ENCODE measurements around the gene OLFM3. TPM values are rescaled to one million over a fixed set of nuclear protein-coding genes. Genes with fewer than 3 reads are reported as not detected.

OLFM3 gene
- total and polyA plus RNA-seq, 2 experiments from 2014 or later, result 0.21 to 0.31 TPM

- no peak for ATAC-seq
- no peaks in the 10 kb centered on the region for H3K4me1 Mint-ChIP-seq
These were observed 170.3 kb downstream of the OLFM3 start for GRCh38 chr1:101826416-101826815.

More at GRCh38 chr1:101826416-101826815, 170.3 kb downstream of the OLFM3 start:
- no peaks in the 10 kb centered on the region for H3F3A ChIP-seq (replicated peaks; ENCODE audit: low read depth)
- no peak overlapping the region for H3K4me3 ChIP-seq
- DNase-seq (ENCODE audit: low spot score), result no peak
- Mint-ChIP-seq H3K27me3 (ENCODE audit: insufficient read depth, low read depth, poor library complexity) (no peaks in the 10 kb centered on the region), H3K9me3 (no peaks in the 10 kb centered on the region), H3K27ac (no peak overlapping the region), H3K36me3 (ENCODE audit: low read depth) (no peaks in the 10 kb centered on the region), H3K4me3 (no peak overlapping the region)
- H4K20me1 ChIP-seq (replicated peaks; ENCODE audit: insufficient read depth), result no peaks in the 10 kb centered on the region
- H3K9me2 ChIP-seq (ENCODE audit: insufficient read depth), result peaks cover 3% of the 10 kb centered on the region; the same call in 1 of the 2 replicates
- no peak overlapping the region for H2AFZ ChIP-seq
- H3K27ac ChIP-seq (ENCODE audit: low read depth), result no peak overlapping the region
- TF ChIP-seq CTCF (conservative IDR thresholded peaks at IDR 0.05; ENCODE audit: low read depth in 2 of 2), result no peak
- TF ChIP-seq ZNF114 (CRISPR knock-in tag; IDR thresholded peaks at IDR 0.05), result no peak
- TF ChIP-seq NANOG (IDR thresholded peaks at IDR 0.05; ENCODE audit: borderline replicate concordance), result no peak
- no peak for TF ChIP-seq CREB1 (CRISPR knock-in tag; IDR thresholded peaks at IDR 0.05; ENCODE audit: low read depth)
- no peak for TF ChIP-seq EZH2phosphoT487 (IDR thresholded peaks at IDR 0.05; ENCODE audit: unreplicated experiment)
- no peak for TF ChIP-seq STAT1 (IDR thresholded peaks at IDR 0.05; ENCODE audit: unreplicated experiment)
- TF ChIP-seq POLR2AphosphoS5 (IDR thresholded peaks at IDR 0.05; ENCODE audit: low read depth), result no peak
- no peak for TF ChIP-seq JUNB (IDR thresholded peaks at IDR 0.05; ENCODE audit: unreplicated experiment)
- TF ChIP-seq EZH2 (IDR thresholded peaks at IDR 0.05; ENCODE audit: low read depth, unreplicated experiment), result no peak
- TF ChIP-seq, protein P1, sequence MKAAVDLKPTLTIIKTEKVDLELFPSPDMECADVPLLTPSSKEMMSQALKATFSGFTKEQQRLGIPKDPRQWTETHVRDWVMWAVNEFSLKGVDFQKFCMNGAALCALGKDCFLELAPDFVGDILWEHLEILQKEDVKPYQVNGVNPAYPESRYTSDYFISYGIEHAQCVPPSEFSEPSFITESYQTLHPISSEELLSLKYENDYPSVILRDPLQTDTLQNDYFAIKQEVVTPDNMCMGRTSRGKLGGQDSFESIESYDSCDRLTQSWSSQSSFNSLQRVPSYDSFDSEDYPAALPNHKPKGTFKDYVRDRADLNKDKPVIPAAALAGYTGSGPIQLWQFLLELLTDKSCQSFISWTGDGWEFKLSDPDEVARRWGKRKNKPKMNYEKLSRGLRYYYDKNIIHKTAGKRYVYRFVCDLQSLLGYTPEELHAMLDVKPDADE (IDR thresholded peaks at IDR 0.05), result no peak
- no peak for TF ChIP-seq ZNF331 (CRISPR knock-in tag; IDR thresholded peaks at IDR 0.05; ENCODE audit: low read depth)
- TF ChIP-seq, protein P2, sequence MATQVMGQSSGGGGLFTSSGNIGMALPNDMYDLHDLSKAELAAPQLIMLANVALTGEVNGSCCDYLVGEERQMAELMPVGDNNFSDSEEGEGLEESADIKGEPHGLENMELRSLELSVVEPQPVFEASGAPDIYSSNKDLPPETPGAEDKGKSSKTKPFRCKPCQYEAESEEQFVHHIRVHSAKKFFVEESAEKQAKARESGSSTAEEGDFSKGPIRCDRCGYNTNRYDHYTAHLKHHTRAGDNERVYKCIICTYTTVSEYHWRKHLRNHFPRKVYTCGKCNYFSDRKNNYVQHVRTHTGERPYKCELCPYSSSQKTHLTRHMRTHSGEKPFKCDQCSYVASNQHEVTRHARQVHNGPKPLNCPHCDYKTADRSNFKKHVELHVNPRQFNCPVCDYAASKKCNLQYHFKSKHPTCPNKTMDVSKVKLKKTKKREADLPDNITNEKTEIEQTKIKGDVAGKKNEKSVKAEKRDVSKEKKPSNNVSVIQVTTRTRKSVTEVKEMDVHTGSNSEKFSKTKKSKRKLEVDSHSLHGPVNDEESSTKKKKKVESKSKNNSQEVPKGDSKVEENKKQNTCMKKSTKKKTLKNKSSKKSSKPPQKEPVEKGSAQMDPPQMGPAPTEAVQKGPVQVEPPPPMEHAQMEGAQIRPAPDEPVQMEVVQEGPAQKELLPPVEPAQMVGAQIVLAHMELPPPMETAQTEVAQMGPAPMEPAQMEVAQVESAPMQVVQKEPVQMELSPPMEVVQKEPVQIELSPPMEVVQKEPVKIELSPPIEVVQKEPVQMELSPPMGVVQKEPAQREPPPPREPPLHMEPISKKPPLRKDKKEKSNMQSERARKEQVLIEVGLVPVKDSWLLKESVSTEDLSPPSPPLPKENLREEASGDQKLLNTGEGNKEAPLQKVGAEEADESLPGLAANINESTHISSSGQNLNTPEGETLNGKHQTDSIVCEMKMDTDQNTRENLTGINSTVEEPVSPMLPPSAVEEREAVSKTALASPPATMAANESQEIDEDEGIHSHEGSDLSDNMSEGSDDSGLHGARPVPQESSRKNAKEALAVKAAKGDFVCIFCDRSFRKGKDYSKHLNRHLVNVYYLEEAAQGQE (IDR thresholded peaks at IDR 0.05; ENCODE audit: unreplicated experiment), result no peak
- no peak for TF ChIP-seq ZNF462 (CRISPR knock-in tag; IDR thresholded peaks at IDR 0.05)
- no peaks in the 10 kb centered on the region for H3K27me3 ChIP-seq (ENCODE audit: insufficient read depth)
- no peaks in the 10 kb centered on the region for H3K36me3 ChIP-seq (ENCODE audit: insufficient read depth)
- H3K79me2 ChIP-seq (replicated peaks; ENCODE audit: insufficient read depth), result no peaks in the 10 kb centered on the region
- H3K4me1 ChIP-seq (ENCODE audit: insufficient read depth), result no peaks in the 10 kb centered on the region
- no peak overlapping the region for H3K4me2 ChIP-seq
